Measurements from ENCODE around the gene HAGH. TPM values are rescaled to one million over a fixed set of nuclear protein-coding genes. Genes with fewer than 3 reads are reported as not detected.

The HAGH gene
- total RNA-seq, 2 experiments from 2014 or later, result 29.9 to 30.1 TPM

DNA sequence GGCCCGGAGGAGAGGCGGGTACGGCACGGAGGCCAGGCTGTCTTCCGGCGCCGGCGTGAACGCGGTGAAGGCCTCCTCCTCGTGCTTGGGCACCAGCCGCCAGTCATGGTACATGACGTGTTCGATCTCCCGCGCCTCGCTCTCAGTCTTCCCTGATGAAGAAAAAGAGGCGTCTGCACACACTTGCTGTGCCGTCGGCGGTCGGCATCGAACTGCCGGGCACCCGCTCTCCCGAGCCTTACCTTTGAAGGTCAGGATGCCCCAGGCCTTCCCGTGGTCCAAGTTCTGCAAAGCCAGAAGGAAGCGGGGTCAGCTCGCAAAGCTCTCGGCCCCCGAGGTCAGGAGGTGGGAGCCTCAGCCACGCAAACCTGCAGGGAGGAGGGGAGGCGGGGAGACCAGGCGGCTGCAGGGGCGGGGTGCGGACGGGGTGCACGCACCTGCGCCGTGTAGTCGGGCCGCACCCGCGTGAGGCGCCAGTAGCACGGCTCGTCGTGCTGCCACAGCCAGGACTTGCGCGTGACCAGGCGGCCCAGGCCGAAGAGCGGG lies 54.2 kb downstream of the HAGH start, which contains the start of gene EME2:
Gene EME2, plus strand, starts transcription at position 449 of the 546 bp plus-strand sequence. CDS start 418 bp downstream, outside the sequence.
- CTCF ChIA-PET, result interaction anchor here (1.5 to 3.5 kb wide), 3 partner anchors 10 to 169 kb away, joined by 3 to 26 read pairs (median 10); partner anchors contain the start of genes MAPK8IP3, NUBP2 and SPSB3
- intact Hi-C loops (cut with micrococcal nuclease), result loop anchor here (1.0 to 5.0 kb wide), 7 partner anchors 54 to 464 kb away; partner anchors contain the start of genes CRAMP1, FAHD1, HAGH and IFT140
- peak within 1 kb of the TSS; percentile 93 for H3K4me3 Mint-ChIP-seq
- peaks cover 15% of the 10 kb centered on the region for H3K36me3 Mint-ChIP-seq (ENCODE audit: low read depth)
- DNase-seq, result peak; percentile 69
- H3K4me1 Mint-ChIP-seq (ENCODE audit: low read depth), result peaks cover 7% of the 10 kb centered on the region
- no peaks in the 10 kb centered on the region for H3K9me3 Mint-ChIP-seq
- H3K27ac Mint-ChIP-seq, result peak within 1 kb of the TSS; percentile 93
- no peaks in the 10 kb centered on the region for H3K27me3 Mint-ChIP-seq (ENCODE audit: low read depth)

DNA sequence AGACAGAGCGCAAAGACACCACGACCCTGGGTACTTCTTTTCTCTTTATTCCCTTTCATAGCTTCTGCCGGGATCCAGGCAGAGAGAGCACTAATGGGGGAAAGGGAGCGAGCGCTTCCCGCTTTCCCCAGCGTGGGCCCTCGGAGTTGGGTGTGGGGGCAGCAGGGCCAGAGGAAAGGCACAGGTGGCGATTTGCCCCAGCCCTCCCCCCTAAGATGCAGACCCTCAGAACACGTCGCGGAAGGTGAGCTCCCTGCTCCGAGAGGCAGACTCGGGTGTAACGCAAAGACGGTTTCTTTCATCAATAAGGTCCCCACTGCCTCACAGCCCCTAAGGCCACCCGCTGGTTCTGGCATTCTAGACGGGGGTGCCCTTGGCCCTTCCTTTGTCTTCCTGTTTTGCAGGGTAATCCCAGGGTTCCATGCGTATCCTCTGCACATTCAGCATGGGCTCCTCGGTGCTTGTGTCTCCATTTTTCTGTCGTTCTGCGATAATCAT lies 54.7 kb downstream of the HAGH start:
- Mint-ChIP-seq H3K27ac (peak overlapping the region; percentile 91), H3K27me3 (ENCODE audit: low read depth) (no peaks in the 10 kb centered on the region), H3K36me3 (ENCODE audit: low read depth) (peaks cover 15% of the 10 kb centered on the region), H3K4me3 (peak overlapping the region; percentile 93), H3K9me3 (no peaks in the 10 kb centered on the region), H3K4me1 (ENCODE audit: low read depth) (peaks cover 7% of the 10 kb centered on the region)
- CTCF ChIA-PET, result interaction anchor here (0.5 to 3.5 kb wide), 3 partner anchors 11 to 169 kb away, joined by 3 to 26 read pairs (median 3); partner anchors contain the start of genes NUBP2 and SPSB3
- intact Hi-C loops (cut with micrococcal nuclease), result loop anchor here (1.0 to 5.0 kb wide), 7 partner anchors 55 to 463 kb away; partner anchors contain the start of genes CRAMP1, FAHD1, HAGH and IFT140
- DNase-seq, result no peak

DNA sequence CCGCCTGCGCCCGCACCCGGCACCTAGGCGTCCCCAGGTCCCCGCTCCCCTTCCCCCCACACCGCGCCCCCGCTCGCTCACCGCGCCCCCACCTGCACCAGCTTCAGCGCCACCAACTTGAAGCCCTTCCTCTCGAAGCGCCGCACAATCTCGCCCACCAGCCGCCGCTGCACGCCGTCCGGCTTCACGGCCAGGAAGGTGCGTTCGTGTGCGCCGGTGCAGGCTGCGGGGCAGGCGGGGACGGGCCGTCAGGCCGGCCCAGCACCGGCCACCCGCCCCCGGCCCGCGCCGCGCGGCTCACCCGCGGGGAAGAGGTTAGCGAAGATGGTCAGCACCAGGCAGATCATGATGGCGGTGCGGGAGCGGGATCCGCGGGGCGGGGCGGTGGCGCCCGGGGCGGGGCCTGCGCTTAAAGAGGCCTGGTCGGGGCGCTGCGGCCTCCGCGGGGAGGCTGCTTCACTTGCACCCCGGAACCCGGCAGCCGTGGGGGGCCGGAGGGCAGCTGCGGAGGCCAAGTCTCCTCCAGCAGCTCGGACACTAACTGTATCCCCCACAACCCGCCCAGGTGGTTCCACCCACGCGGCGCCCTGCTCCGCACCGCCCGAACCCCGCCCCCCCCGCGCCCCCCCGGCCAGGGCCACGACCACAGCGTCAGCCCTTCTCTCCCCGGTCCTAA lies 55.3 kb downstream of the HAGH start, which contains the start of gene NME3:
Gene NME3, minus strand, starts transcription at position 356 of the 676 bp plus-strand sequence. Its CDS starts 9 bp downstream, at position 347.
- intact Hi-C loops (cut with micrococcal nuclease), result loop anchor here (5.0 kb wide), 2 partner anchors 171 to 349 kb away; partner anchors contain the start of genes MSRB1 and UQCC4
- H3K9me3 Mint-ChIP-seq, result no peaks in the 10 kb centered on the region
- H3K27ac Mint-ChIP-seq, result peak within 1 kb of the TSS; percentile 91
- DNase-seq, result peak; percentile 81
- peaks cover 7% of the 10 kb centered on the region for H3K4me1 Mint-ChIP-seq (ENCODE audit: low read depth)
- CTCF ChIA-PET, result interaction anchor here (0.5 to 3.5 kb wide), 3 partner anchors 11 to 170 kb away, joined by 3 to 26 read pairs (median 3); partner anchors contain the start of genes NUBP2 and SPSB3
- peak within 1 kb of the TSS; percentile 93 for H3K4me3 Mint-ChIP-seq
- no peaks in the 10 kb centered on the region for H3K27me3 Mint-ChIP-seq (ENCODE audit: low read depth)
- H3K36me3 Mint-ChIP-seq (ENCODE audit: low read depth), result peaks cover 15% of the 10 kb centered on the region

DNA sequence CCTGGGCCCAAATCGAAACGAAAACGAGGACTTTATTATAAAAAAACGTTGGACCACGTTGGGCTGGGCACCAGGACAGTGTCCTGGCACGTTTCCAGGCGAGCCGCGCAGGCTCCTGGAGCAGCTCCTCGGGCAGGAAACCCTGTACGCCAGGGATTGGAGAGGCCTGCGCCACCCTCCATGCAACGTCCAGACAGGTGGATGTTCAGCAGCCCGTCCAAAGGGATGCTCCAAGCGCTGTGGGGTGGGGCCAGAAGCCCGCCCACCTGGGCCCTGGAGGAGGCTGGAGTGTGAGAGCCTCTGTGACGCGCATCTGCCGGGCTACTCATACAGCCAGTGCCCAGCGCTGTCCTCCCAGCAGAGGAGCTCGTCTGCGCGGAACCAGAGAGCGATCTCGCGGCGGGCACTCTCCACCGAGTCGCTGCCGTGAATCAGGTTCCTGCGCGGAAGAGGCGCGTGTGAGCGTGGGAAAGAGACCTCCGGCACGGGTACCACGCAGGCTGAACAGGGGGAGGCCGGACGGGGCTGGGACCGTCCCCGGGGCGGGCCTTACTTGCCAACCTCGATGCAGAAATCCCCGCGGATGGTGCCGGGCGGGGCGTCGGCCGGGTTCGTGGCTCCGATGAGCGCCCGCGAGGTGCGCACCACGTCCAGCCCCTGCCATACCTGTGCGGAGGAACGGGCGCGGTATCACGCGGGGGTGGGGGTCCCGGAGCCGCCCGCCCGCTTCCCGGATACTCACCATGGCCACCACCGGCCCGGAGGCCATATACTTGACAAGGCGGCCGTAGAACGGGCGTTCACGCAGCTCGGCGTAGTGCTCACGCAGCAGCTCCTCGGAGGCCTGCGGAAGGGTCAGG lies 56.1 kb downstream of the HAGH start:
- Mint-ChIP-seq H3K27ac (peak overlapping the region; percentile 80), H3K36me3 (ENCODE audit: low read depth) (peaks cover 15% of the 10 kb centered on the region), H3K27me3 (ENCODE audit: low read depth) (no peaks in the 10 kb centered on the region), H3K4me1 (ENCODE audit: low read depth) (peaks cover 7% of the 10 kb centered on the region), H3K4me3 (peak overlapping the region; percentile 93), H3K9me3 (no peaks in the 10 kb centered on the region)
- peak; percentile 72 for DNase-seq
- intact Hi-C loops (cut with micrococcal nuclease), result loop anchor here (5.0 kb wide), 2 partner anchors 172 to 348 kb away; partner anchors contain the start of genes MSRB1 and UQCC4
- CTCF ChIA-PET, result no interaction called here

DNA sequence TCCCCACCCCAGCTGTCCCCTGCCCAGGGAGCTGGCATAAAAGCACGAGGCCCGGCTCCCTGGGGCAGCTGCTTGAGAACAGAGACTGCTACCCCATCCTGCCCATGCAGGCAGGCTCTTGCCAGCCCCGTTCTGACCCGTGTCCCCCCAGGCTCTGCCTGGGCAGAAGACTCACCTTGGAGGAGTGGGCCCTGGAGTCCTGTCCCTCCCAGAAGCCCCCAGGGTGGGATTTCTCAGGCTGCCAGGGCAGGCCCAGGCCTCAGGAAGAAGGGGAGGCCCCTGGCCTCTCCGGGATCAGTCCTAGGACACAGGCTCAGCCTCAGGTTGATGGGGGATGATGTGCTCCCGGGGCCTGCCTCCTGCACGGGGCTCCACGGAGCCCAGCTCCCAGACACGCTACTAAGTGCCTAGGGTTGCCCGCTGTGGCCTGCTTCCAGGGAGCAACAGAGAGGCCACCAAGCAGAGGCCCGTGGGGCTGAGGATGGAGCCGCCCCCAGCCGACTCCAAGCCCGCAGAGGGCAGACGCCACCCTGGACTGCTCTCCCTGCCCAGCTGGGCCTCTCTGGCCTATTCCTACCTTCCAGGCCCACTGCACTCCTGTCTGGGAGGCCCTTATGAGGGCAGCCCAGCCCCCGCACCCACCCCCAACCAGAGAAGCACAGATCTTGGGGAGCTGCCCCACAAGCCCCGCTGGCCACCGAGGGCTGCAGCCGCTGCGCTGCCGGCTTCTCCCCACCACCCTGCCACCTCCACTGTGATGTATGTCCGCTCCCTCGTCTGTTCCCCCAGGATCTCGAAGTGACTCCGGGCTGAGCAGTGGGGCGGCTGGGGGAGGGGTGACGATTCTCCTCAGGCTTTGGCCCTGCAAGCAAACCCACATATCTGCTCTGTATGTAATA lies 57.0 kb downstream of the HAGH start:
- Mint-ChIP-seq H3K27ac (peak overlapping the region; percentile 80), H3K27me3 (ENCODE audit: low read depth) (no peaks in the 10 kb centered on the region), H3K36me3 (ENCODE audit: low read depth) (peaks cover 15% of the 10 kb centered on the region), H3K4me3 (peak overlapping the region; percentile 93), H3K4me1 (ENCODE audit: low read depth) (peaks cover 3% of the 10 kb centered on the region), H3K9me3 (no peaks in the 10 kb centered on the region)
- no peak for DNase-seq
- intact Hi-C loops (cut with micrococcal nuclease), result loop anchor here (5.0 kb wide), 2 partner anchors 173 to 347 kb away; partner anchors contain the start of genes MSRB1 and UQCC4
- CTCF ChIA-PET, result no interaction called here

DNA sequence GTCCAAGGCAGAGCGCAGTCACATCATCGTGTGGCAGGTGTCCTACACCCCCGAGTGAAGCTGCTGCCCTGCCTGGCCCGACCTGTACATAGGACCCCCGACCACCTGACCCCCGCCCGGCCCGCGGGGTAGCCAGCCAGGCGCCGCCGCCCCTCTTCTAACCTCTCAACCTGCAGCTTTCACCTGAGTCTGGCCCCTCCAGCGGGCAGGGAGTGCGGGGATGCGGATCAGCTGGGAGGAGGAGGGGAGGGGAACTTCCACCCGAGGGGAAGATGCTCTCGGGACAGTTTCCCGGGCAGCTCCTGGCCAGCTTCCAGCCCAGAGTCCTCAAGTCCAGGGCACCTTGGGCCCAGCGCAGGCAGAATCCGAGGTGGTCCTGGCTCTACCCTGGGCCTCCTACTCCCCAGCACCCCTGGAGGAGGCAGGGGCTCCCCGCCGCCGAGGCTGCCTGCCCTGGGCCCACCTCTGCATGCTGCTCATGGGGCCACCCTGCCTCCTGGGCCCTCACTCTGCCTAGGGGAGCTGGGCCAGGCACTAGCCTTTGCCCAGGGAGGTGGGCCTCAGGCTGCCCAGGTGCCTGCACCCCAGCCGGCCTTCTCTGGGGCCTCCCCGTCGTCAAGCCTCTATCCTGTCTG lies 57.7 kb downstream of the HAGH start:
- CTCF ChIA-PET, result no interaction called here
- intact Hi-C loops (cut with micrococcal nuclease), result no loop called here
- Mint-ChIP-seq H3K27ac (no peak overlapping the region), H3K4me3 (no peak overlapping the region), H3K9me3 (no peaks in the 10 kb centered on the region), H3K36me3 (ENCODE audit: low read depth) (peaks cover 15% of the 10 kb centered on the region), H3K4me1 (ENCODE audit: low read depth) (peaks cover 1% of the 10 kb centered on the region), H3K27me3 (ENCODE audit: low read depth) (no peaks in the 10 kb centered on the region)
- DNase-seq, result no peak

DNA sequence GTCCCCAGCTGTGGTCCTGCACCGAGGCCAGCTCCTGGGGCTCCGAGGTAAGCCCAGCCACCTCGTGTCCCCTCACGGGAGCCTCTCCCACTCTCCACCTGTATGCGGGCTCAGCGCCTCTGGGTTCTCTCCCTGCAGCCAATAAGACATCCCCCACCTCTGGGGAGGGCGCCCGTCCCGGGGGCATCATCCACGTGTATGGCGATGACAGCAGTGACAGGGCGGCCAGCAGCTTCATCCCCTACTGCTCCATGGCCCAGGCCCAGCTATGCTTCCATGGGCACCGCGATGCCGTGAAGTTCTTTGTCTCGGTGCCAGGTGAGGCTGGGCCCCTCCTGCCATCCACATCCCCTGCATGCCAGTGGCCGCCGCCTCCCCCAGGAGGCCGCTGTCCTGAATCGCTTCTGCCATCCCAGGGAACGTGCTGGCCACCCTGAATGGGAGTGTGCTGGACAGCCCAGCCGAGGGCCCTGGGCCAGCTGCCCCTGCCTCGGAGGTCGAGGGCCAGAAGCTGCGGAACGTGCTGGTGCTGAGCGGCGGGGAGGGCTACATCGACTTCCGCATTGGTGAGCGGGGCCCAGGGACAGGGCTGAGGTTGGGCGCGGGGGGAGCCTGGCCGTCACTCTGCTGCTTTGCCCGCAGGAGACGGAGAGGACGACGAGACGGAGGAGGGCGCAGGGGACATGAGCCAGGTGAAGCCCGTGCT lies 58.4 kb downstream of the HAGH start:
- H3K36me3 Mint-ChIP-seq (ENCODE audit: low read depth), result peaks cover 15% of the 10 kb centered on the region
- CTCF ChIA-PET, result no interaction called here

DNA sequence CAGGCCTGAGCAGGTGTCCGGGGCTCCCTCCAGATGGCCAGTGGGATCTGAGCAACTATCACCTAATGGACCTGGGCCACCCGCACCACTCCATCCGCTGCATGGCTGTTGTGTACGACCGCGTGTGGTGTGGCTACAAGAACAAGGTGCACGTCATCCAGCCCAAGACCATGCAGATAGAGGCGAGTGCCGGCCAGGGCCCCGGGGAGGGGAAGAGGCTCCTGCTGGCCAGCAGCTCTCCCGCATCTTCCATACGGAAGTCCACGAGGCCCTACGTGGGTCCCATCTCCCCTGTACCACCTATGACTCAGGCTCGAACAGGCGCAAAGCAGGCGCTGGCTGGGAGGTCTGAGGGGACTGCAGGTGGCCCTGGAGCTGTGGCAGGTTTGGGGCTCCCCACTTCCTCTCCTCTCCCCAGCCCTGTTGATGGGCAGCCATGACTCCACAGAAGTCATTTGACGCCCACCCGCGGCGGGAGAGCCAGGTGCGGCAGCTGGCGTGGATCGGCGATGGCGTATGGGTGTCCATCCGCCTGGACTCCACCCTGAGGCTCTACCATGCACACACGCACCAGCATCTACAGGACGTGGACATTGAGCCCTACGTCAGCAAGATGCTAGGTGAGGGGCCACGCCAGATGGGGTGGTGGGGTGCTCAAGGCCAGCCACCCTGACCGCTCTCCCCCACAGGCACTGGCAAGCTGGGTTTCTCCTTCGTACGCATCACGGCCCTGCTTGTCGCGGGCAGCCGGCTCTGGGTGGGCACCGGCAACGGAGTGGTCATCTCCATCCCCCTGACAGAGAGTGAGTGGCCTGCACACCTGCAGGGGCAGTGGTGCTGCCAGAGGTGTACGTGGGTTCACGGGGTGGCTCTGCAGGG lies 59.3 kb downstream of the HAGH start:
- no peaks in the 10 kb centered on the region for H3K9me3 Mint-ChIP-seq
- no peak overlapping the region for H3K4me3 Mint-ChIP-seq
- no peak overlapping the region for H3K27ac Mint-ChIP-seq
- intact Hi-C loops (cut with micrococcal nuclease), result no loop called here
- CTCF ChIA-PET, result no interaction called here
- no peaks in the 10 kb centered on the region for H3K27me3 Mint-ChIP-seq (ENCODE audit: low read depth)
- peaks cover 12% of the 10 kb centered on the region for H3K36me3 Mint-ChIP-seq (ENCODE audit: low read depth)
- no peak for DNase-seq
- H3K4me1 Mint-ChIP-seq (ENCODE audit: low read depth), result no peaks in the 10 kb centered on the region

More for the DNA sequence above, 58.4 kb downstream of the HAGH start:
- peak overlapping the region; percentile 13 for H3K27ac Mint-ChIP-seq
- H3K27me3 Mint-ChIP-seq (ENCODE audit: low read depth), result no peaks in the 10 kb centered on the region
- H3K9me3 Mint-ChIP-seq, result no peaks in the 10 kb centered on the region
- no peak overlapping the region for H3K4me3 Mint-ChIP-seq
- intact Hi-C loops (cut with micrococcal nuclease), result no loop called here
- no peaks in the 10 kb centered on the region for H3K4me1 Mint-ChIP-seq (ENCODE audit: low read depth)
- DNase-seq, result no peak

DNA sequence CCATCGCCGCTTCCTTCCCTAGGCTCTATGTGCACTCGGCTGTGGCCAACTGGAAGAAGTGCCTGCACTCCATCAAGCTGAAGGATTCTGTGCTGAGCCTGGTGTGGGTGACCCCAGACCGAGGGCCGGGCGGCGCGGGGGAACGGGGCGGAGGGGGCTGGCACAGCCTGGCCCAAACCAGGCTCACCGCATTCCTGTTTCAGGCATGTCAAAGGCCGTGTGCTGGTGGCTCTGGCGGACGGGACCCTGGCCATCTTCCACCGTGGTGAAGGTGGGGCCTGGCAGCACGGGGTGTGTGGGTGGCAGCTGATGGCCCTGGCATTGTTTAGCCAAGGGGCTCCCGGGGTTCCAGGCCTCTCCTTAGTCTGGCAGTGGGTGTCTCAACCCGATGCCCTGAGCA lies 59.9 kb downstream of the HAGH start:
- H3K4me3 Mint-ChIP-seq, result no peak overlapping the region
- intact Hi-C loops (cut with micrococcal nuclease), result no loop called here
- DNase-seq, result no peak
- peaks cover 5% of the 10 kb centered on the region for H3K36me3 Mint-ChIP-seq (ENCODE audit: low read depth)
- no peak overlapping the region for H3K27ac Mint-ChIP-seq
- H3K27me3 Mint-ChIP-seq (ENCODE audit: low read depth), result no peaks in the 10 kb centered on the region
- CTCF ChIA-PET, result no interaction called here
- H3K9me3 Mint-ChIP-seq, result no peaks in the 10 kb centered on the region
- no peaks in the 10 kb centered on the region for H3K4me1 Mint-ChIP-seq (ENCODE audit: low read depth)

DNA sequence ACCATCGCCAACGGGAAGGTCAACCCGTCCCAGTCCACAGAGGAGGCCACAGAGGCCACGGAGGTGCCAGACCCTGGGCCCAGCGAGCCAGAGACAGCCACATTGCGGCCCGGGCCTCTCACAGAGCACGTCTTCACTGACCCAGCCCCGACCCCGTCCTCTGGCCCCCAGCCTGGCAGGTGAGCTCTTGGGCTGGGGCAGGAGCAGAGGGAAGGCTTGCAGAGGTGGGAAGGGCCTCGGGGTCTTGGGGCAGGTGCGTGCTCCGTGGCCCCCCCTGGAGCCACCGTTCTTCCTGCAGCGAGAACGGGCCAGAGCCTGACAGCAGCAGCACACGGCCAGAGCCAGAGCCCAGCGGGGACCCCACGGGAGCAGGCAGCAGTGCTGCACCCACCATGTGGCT lies 60.4 kb downstream of the HAGH start:
- intact Hi-C loops (cut with micrococcal nuclease), result no loop called here
- no peak overlapping the region for H3K27ac Mint-ChIP-seq
- H3K27me3 Mint-ChIP-seq (ENCODE audit: low read depth), result no peaks in the 10 kb centered on the region
- DNase-seq, result no peak
- peaks cover 6% of the 10 kb centered on the region for H3K36me3 Mint-ChIP-seq (ENCODE audit: low read depth)
- no peak overlapping the region for H3K4me3 Mint-ChIP-seq
- H3K4me1 Mint-ChIP-seq (ENCODE audit: low read depth), result no peaks in the 10 kb centered on the region
- CTCF ChIA-PET, result no interaction called here
- no peaks in the 10 kb centered on the region for H3K9me3 Mint-ChIP-seq
